Tibial artery (tissue), 4 donors: Measurements from ENCODE around the gene GALNT8.

Experiments
- DNase-seq, 2 donors: peaks; one replicate each; pipeline ENCODE4 v3.0.0-alpha.2; 2019
- H3K27ac ChIP-seq, 2 donors: fragments of 200-600 bp; sonication (generic) in 1 of 2; 1 replicate in 1 of 2; 2 replicates in 1 of 2; pipeline ENCODE4 v1.5.1; 2018 to 2019; ENCODE audit warnings: mild to moderate bottlenecking in 1 of 2
- H3K27me3 ChIP-seq, 2 donors: fragments of 200-600 bp; sonication (generic) in 1 of 2; one replicate each; pipeline versions ENCODE4 v1.5.1 to v1.6.0; 2016 to 2019
- H3K36me3 ChIP-seq, 3 donors: fragments of 200-600 bp; sonication (generic) in 2 of 3; one replicate each; pipeline ENCODE4 v1.5.1; 2016 to 2019; ENCODE audit warnings: mild to moderate bottlenecking in 2 of 3
- H3K4me1 ChIP-seq, 4 donors: fragments of 200-600 bp; sonication (generic) in 2 of 4; 1 replicate in 3 of 4; 2 replicates in 1 of 4; pipeline ENCODE4 v1.5.1; 2016 to 2019
- H3K4me3 ChIP-seq, 2 donors: fragments of 200-600 bp; sonication (generic) in 1 of 2; 1 replicate in 1 of 2; 2 replicates in 1 of 2; pipeline ENCODE4 v1.5.1; 2018 to 2019; ENCODE audit warnings: mild to moderate bottlenecking in 2 of 2
- H3K9me3 ChIP-seq, 3 donors: fragments of 200-600 bp; sonication (generic) in 1 of 3; one replicate each; pipeline ENCODE4 v1.5.1; 2016 to 2019
- CTCF ChIP-seq, 2 experiments: fragments of 200-600 bp in 1 of 2; fragments of 450-650 bp in 1 of 2; IDR thresholded peaks; one replicate each; pipeline ENCODE4 v1.5.1; 2017 to 2019; ENCODE audit warnings: antibody characterized with exemption in 2 of 2, mild to moderate bottlenecking in 1 of 2, moderate library complexity in 1 of 2
- intact Hi-C: fragments of 100-400 bp; cut with DNase I; formaldehyde crosslinking; loops from one replicate; pipeline ENCODE4 v1.15.0; 2023; ENCODE audit warnings: low total_unique reads

Gene GALNT8

GRCh38 chr12:4820971-4821370, 100.8 kb downstream of the GALNT8 start:
- no peak for DNase-seq
- no peak overlapping the region for H3K27ac ChIP-seq
- no peaks in the 10 kb centered on the region for H3K36me3 ChIP-seq
- no peak for TF ChIP-seq CTCF (IDR thresholded peaks at IDR 0.05)
- H3K9me3 ChIP-seq, result no peaks in the 10 kb centered on the region
- intact Hi-C loops, result no loop called here
- peaks cover 0 to 5% (median 0%) of the 10 kb centered on the region in 4 donors for H3K4me1 ChIP-seq
- peaks cover 0 to 16% of the 10 kb centered on the region in 2 donors for H3K27me3 ChIP-seq
- no peak overlapping the region for H3K4me3 ChIP-seq
